Adrenal gland (tissue), 5 donors: ENCODE measurements around the gene TPM4.
"Not testable (repeated sequence)": the region's sequence is repeated elsewhere in the genome, so short reads cannot be mapped to it uniquely, and the experiment has no call there.

Experiments
- POLR2A ChIP-seq, 2 donors: fragments of 450-650 bp; IDR thresholded peaks; one replicate each; pipeline ENCODE4 v1.6.1; 2017; ENCODE audit warnings: antibody characterized with exemption in 2 of 2, mild to moderate bottlenecking in 2 of 2, moderate library complexity in 1 of 2
- TF ChIP-seq, protein P1 (sequence below), 6 experiments: fragments of 450-650 bp in 4 of 6; fragments of 200-600 bp in 2 of 6; sonication (generic) in 1 of 6; IDR thresholded peaks; 1 replicate in 5 of 6; 2 replicates in 1 of 6; pipeline versions ENCODE4 v1.5.1 to v1.8.0; 2016 to 2021; ENCODE audit warnings: antibody characterized with exemption in 6 of 6, mild to moderate bottlenecking in 2 of 6, moderate library complexity in 1 of 6
- donor health status: DM: no; HTN: no; CAD: no.

DNA sequence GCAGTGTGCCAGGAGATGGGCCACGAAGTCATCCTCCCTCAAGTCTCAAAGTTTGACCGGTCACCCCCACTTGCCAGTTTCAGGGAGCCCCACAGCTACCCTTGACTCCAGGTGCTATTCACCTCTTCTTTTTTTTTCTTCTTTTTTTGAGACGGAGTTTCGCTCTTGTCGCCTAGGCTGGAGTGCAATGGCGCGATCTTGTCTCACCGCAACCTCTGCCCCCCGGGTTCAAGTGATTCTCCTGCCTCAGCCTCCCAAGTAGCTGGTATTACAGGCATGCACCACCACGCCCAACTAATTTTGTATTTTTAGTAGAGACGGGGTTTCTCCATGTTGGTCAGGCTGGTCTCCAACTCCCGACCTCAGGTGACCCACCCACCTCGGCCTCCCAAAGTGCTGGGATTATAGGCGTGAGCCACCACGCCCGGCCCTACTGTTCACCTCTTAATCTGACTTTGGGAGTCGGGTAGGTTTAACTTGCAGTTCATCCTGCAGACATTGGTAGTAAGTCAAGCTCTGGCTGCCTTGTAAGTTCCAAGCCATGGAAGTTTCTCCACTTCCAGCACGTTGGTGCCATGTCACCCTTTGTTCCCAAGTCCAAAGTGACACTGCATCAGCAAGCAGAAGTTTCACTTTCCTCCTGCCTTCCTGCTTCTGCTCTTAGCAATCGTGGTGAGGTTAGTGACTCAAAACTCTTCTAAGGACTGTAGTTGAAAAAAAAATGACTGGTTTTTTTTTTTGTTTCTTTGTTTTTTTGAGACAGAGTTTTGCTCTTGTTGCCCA is 43.0 kb downstream of the TPM4 start:
- TF ChIP-seq, protein P1, sequence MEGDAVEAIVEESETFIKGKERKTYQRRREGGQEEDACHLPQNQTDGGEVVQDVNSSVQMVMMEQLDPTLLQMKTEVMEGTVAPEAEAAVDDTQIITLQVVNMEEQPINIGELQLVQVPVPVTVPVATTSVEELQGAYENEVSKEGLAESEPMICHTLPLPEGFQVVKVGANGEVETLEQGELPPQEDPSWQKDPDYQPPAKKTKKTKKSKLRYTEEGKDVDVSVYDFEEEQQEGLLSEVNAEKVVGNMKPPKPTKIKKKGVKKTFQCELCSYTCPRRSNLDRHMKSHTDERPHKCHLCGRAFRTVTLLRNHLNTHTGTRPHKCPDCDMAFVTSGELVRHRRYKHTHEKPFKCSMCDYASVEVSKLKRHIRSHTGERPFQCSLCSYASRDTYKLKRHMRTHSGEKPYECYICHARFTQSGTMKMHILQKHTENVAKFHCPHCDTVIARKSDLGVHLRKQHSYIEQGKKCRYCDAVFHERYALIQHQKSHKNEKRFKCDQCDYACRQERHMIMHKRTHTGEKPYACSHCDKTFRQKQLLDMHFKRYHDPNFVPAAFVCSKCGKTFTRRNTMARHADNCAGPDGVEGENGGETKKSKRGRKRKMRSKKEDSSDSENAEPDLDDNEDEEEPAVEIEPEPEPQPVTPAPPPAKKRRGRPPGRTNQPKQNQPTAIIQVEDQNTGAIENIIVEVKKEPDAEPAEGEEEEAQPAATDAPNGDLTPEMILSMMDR (IDR thresholded peaks at IDR 0.05): not testable (repeated sequence)
- not testable (repeated sequence) for TF ChIP-seq POLR2A (IDR thresholded peaks at IDR 0.05)
